Activated B cell treated with CpG ODN at 0.5 μM for 24 hours (primary cell): Measurements from ENCODE around the gene NAV3. TPM values are rescaled to one million over a fixed set of nuclear protein-coding genes. Genes with fewer than 3 reads are reported as not detected.

Experiments
- ATAC-seq: fragments of 200-7000 bp; cut with Tn5 transposase; one replicate; pipeline ENCODE4 v1.10.0; 2021; ENCODE audit warnings: low read depth, mild to moderate bottlenecking, moderate library complexity
- CTCF ChIA-PET: fragments of 350-600 bp; sonication (Branson Sonifier 250); formaldehyde crosslinking; loops from one replicate; lab custom pipeline; 2021; ENCODE audit warnings: antibody characterized with exemption; lab: Charles Lee
- POLR2A ChIA-PET: fragments of 350-600 bp; sonication (Branson Sonifier 250); formaldehyde crosslinking; loops from one replicate; lab custom pipeline; 2021; ENCODE audit warnings: antibody characterized with exemption; lab: Charles Lee
- DNase-seq: peaks from one replicate; pipeline ENCODE4 v3.0.0; 2022
- H3K27ac Mint-ChIP-seq: one replicate; pipeline ENCODE4 v1.8.0; 2020; ENCODE audit warnings: mixed read lengths
- H3K27me3 Mint-ChIP-seq: one replicate; pipeline ENCODE4 v1.8.0; 2021; ENCODE audit warnings: mixed read lengths
- H3K36me3 Mint-ChIP-seq: one replicate; pipeline ENCODE4 v1.8.0; 2021; ENCODE audit warnings: low read depth, mixed read lengths
- H3K4me1 Mint-ChIP-seq: one replicate; pipeline ENCODE4 v1.8.0; 2021; ENCODE audit warnings: mixed read lengths
- H3K4me3 Mint-ChIP-seq: one replicate; pipeline ENCODE4 v1.8.0; 2020; ENCODE audit warnings: mild to moderate bottlenecking, mixed read lengths
- H3K9me3 Mint-ChIP-seq: one replicate; pipeline ENCODE4 v1.8.0; 2020; ENCODE audit warnings: mixed read lengths
- intact Hi-C: fragments of 100-400 bp; cut with micrococcal nuclease; formaldehyde crosslinking; loops from one replicate; pipeline ENCODE4 v1.15.1; 2024
- total RNA-seq: library from RNA; stranded (reverse); gene quantifications from 2 replicates; pipeline ENCODE4 v1.2.3, GENCODE V29; 2022
- TF ChIP-seq, protein P1 (sequence below): fragments of 200-600 bp; IDR thresholded peaks from one replicate; pipeline ENCODE4 v1.8.0; 2022; ENCODE audit warnings: antibody characterized with exemption, mild to moderate bottlenecking

Gene NAV3
- total RNA-seq, 1 donor from 2014 or later = not detected

DNA sequence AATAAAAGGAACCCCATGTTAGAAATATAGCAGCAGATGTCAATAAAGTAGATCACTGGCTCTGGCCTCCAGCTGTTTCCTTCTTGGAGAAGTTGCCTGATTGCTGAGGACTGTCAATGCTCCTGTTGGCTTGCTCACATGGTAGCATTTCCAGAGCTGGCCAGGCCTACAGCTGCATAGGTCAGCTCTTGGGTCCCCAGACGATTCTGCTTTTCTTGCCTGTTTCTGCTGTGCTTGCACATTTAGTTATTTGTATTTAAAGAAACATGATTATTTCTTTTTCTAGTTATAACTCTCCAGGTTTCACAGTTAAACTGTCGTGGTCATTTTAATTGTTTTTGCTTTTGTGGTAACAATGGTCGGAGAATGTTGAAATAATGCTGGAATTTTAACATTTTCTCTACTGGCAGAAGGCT lies 7.2 kb downstream of the NAV3 start:
- ATAC-seq = no peak

DNA sequence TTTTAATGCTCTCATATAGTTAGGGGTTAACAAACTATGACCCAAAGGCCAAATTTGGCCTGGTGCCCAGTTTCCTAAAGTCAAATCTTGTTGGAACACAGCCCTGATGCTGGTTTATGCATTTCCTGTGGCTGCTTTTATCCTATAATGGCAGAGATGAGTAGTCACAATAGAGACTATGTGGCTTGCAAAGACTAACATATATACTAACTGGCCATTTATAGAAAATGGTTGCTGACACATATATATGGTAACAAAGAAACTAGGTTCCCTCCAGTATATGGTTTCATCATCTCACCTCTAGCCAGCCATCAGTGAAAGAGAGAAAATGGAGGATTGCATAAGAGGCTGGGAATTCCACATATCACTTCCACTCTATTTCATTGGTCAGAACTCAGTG lies 10.8 kb downstream of the NAV3 start:
- DNase-seq (no peak), ATAC-seq (no peak)
- intact Hi-C loops = no loop called here
- POLR2A ChIA-PET = no interaction called here
- Mint-ChIP-seq H3K9me3 (no peaks in the 10 kb centered on the region), H3K4me3 (no peak overlapping the region), H3K4me1 (no peaks in the 10 kb centered on the region), H3K27me3 (no peaks in the 10 kb centered on the region), H3K27ac (no peak overlapping the region), H3K36me3 (no peaks in the 10 kb centered on the region)
- CTCF ChIA-PET = no interaction called here
- TF ChIP-seq, protein P1, sequence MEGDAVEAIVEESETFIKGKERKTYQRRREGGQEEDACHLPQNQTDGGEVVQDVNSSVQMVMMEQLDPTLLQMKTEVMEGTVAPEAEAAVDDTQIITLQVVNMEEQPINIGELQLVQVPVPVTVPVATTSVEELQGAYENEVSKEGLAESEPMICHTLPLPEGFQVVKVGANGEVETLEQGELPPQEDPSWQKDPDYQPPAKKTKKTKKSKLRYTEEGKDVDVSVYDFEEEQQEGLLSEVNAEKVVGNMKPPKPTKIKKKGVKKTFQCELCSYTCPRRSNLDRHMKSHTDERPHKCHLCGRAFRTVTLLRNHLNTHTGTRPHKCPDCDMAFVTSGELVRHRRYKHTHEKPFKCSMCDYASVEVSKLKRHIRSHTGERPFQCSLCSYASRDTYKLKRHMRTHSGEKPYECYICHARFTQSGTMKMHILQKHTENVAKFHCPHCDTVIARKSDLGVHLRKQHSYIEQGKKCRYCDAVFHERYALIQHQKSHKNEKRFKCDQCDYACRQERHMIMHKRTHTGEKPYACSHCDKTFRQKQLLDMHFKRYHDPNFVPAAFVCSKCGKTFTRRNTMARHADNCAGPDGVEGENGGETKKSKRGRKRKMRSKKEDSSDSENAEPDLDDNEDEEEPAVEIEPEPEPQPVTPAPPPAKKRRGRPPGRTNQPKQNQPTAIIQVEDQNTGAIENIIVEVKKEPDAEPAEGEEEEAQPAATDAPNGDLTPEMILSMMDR = no peak

More for the DNA sequence above, 7.2 kb downstream of the NAV3 start:
- DNase-seq = no peak
- no peaks in the 10 kb centered on the region for H3K27me3 Mint-ChIP-seq
- H3K4me1 Mint-ChIP-seq = no peaks in the 10 kb centered on the region
- no peaks in the 10 kb centered on the region for H3K9me3 Mint-ChIP-seq
- H3K27ac Mint-ChIP-seq = no peak overlapping the region
- no peak overlapping the region for H3K4me3 Mint-ChIP-seq
- no peaks in the 10 kb centered on the region for H3K36me3 Mint-ChIP-seq
- TF ChIP-seq, protein P1 = no peak
- POLR2A ChIA-PET = no interaction called here
- CTCF ChIA-PET = no interaction called here
- intact Hi-C loops = no loop called here

DNA sequence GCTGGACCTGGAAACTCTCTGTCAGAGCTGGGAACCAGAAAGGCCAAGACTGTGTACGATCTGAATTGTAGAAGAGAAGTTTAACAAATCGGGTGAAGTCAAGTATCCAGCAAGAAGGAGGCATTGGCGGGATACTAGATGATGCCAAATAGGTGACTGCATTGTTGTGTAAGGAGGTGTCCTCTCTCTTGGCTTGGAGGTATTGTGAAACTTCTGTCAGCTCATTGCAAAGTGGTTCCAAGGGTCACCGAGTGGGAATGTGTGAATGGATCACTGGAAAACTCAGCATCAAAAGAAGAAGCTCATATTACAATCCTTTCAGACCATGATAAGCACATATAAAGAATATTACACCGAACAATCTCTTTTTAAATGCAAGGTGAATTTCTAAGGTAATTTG lies 11.7 kb downstream of the NAV3 start:
- ChIA-PET POLR2A (no interaction called here), CTCF (no interaction called here)
- Mint-ChIP-seq H3K4me3 (no peak overlapping the region), H3K27ac (no peak overlapping the region), H3K27me3 (no peaks in the 10 kb centered on the region), H3K36me3 (no peaks in the 10 kb centered on the region), H3K9me3 (no peaks in the 10 kb centered on the region), H3K4me1 (no peaks in the 10 kb centered on the region)
- intact Hi-C loops = no loop called here
- TF ChIP-seq, protein P1 = no peak
- DNase-seq (no peak), ATAC-seq (no peak)

DNA sequence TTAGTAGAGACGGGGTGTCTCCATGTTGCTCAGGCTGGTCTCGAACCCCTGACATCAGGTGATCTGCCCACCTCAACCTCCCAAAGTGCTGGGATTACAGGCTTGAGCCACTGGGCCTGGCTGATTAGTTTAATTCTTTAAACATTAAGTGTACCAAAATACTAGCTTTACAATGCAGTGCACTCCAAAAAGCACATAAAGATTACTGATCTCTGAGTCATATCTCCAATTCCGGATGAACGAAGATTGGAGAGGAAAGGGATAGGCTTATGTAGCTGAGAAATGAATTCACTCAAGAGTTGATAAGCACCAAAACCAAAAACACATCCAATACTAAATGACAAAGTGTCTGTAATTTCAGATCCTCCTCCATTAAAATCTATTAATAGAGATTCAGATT lies 15.1 kb downstream of the NAV3 start:
- Mint-ChIP-seq H3K27ac (no peak overlapping the region), H3K4me3 (no peak overlapping the region), H3K27me3 (no peaks in the 10 kb centered on the region), H3K9me3 (no peaks in the 10 kb centered on the region), H3K36me3 (no peaks in the 10 kb centered on the region), H3K4me1 (no peaks in the 10 kb centered on the region)
- TF ChIP-seq, protein P1 = no peak
- intact Hi-C loops = no loop called here
- CTCF ChIA-PET = no interaction called here
- POLR2A ChIA-PET = no interaction called here
- ATAC-seq = no peak
- DNase-seq = no peak

DNA sequence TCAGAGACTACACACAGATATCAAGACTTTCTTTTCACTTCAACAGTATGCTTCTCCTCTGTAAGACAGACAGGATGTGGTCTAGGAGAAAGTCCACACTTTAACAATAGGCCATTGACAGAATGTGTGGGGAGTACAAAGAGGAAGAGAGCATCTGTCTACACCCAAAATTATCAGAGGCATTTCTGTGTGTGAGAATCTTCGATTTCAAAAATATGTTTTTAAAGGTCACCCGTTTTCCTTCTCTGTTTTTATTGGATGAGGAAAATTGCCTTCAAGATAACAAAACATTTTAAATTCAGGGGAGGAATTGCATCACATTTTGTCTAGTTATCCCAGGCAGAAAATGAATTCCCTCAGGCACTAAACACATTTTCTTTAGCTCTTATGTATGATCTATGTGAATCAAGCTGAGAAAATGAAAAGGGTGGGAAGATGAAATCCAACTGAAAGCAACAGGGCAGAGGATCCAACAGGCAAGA lies 16.4 kb downstream of the NAV3 start:
- H3K4me3 Mint-ChIP-seq = no peak overlapping the region
- H3K36me3 Mint-ChIP-seq = no peaks in the 10 kb centered on the region
- POLR2A ChIA-PET = no interaction called here
- TF ChIP-seq, protein P1 = no peak
- intact Hi-C loops = no loop called here
- no peak for ATAC-seq
- H3K27me3 Mint-ChIP-seq = no peaks in the 10 kb centered on the region
- no peaks in the 10 kb centered on the region for H3K9me3 Mint-ChIP-seq
- CTCF ChIA-PET = no interaction called here
- no peaks in the 10 kb centered on the region for H3K4me1 Mint-ChIP-seq
- no peak for DNase-seq
- H3K27ac Mint-ChIP-seq = no peak overlapping the region
